BLaER1 treated with 17β-estradiol and CSF1 and Interleukin-3, amounts not matched to agents 10 nM and 100 nM (cell line): Measurements from ENCODE around the gene CCDC136.

Experiments used
- H3K27ac ChIP-seq, 11 experiments: shearing (Covaris generic); formaldehyde crosslinking; 2 replicates each; pipeline ENCODE4 v1.8.1; 2022
- H3K27me3 ChIP-seq, 11 experiments: shearing (Covaris generic); formaldehyde crosslinking; 2 replicates each; pipeline ENCODE4 v1.8.1; 2022
- H3K36me3 ChIP-seq, 11 experiments: shearing (Covaris generic); formaldehyde crosslinking; 2 replicates each; pipeline ENCODE4 v1.8.1; 2022
- H3K4me1 ChIP-seq, 10 experiments: shearing (Covaris generic); formaldehyde crosslinking; 2 replicates each; pipeline ENCODE4 v1.8.1; 2022
- H3K4me2 ChIP-seq, 11 experiments: shearing (Covaris generic); formaldehyde crosslinking; 2 replicates each; pipeline ENCODE4 v1.8.1; 2022
- H3K4me3 ChIP-seq, 10 experiments: shearing (Covaris generic); formaldehyde crosslinking; 2 replicates each; pipeline ENCODE4 v1.8.1; 2022
- H3K9ac ChIP-seq, 11 experiments: shearing (Covaris generic); formaldehyde crosslinking; 2 replicates each; pipeline ENCODE4 v1.8.1; 2022
- H3K9me3 ChIP-seq, 11 experiments: shearing (Covaris generic); formaldehyde crosslinking; replicated peaks in 1 of 11; 2 replicates each; pipeline ENCODE4 v1.8.1; 2022
- H4K20me1 ChIP-seq, 11 experiments: shearing (Covaris generic); formaldehyde crosslinking; 2 replicates each; pipeline ENCODE4 v1.8.1; 2022
- Cebpa-rat ChIP-seq, 11 experiments: shearing (Covaris generic); IDR thresholded peaks; 2 replicates each; pipeline ENCODE4 v1.8.1; 2022

Gene CCDC136

GRCh38 chr7:128791121-128791971, at the start of gene CCDC136:
TSS of gene CCDC136 (plus strand) at chr7:128791968. CDS start at chr7:128792412, 444 bp downstream.
- Histone ChIP-seq H3K4me3 (peak within 1 kb of the TSS; percentile 73 to 94 (median 84)), H3K27me3 (peaks cover 0 to 8% (median 0%) of the 10 kb centered on the region in 11 experiments; a peak in 5 of 22 replicates), H4K20me1 (no peaks in the 10 kb centered on the region), H3K36me3 (peaks cover 0 to 24% (median 17%) of the 10 kb centered on the region in 11 experiments; a peak in 16 of 22 replicates), H3K4me1 (peaks cover 30 to 50% (median 37%) of the 10 kb centered on the region in 10 experiments), H3K9ac (peak within 1 kb of the TSS; percentile 66 to 89 (median 81)), H3K4me2 (peak within 1 kb of the TSS; percentile 90 to 99 (median 94)), H3K27ac (peak within 1 kb of the TSS; percentile 42 to 75 (median 71); a peak in 21 of 22 replicates), H3K9me3 (no peaks in the 10 kb centered on the region)
- TF ChIP-seq Cebpa-rat (IDR thresholded peaks at IDR 0.05) = no peak

- H3K36me3 ChIP-seq = peaks cover 18 to 52% (median 33%) of the 10 kb centered on the region in 11 experiments
- H3K9me3 ChIP-seq = no peaks in the 10 kb centered on the region
- no peak overlapping the region for H3K27ac ChIP-seq
- H4K20me1 ChIP-seq = peaks cover 57 to 80% (median 70%) of the 10 kb centered on the region in 11 experiments; a peak in 20 of 22 replicates
- peak overlapping the region in 4 of 11 experiments; percentile 23 to 98 (median 86); a peak in 6 of 22 replicates for H3K4me2 ChIP-seq
- H3K4me1 ChIP-seq = peaks cover 31 to 69% (median 34%) of the 10 kb centered on the region in 10 experiments
- no peak overlapping the region for H3K4me3 ChIP-seq
- no peaks in the 10 kb centered on the region for H3K27me3 ChIP-seq
- no peak overlapping the region for H3K9ac ChIP-seq
- TF ChIP-seq Cebpa-rat (IDR thresholded peaks at IDR 0.05) = no peak
Observed at GRCh38 chr7:128742206-128742605, 49.6 kb upstream of the CCDC136 start.

DNA sequence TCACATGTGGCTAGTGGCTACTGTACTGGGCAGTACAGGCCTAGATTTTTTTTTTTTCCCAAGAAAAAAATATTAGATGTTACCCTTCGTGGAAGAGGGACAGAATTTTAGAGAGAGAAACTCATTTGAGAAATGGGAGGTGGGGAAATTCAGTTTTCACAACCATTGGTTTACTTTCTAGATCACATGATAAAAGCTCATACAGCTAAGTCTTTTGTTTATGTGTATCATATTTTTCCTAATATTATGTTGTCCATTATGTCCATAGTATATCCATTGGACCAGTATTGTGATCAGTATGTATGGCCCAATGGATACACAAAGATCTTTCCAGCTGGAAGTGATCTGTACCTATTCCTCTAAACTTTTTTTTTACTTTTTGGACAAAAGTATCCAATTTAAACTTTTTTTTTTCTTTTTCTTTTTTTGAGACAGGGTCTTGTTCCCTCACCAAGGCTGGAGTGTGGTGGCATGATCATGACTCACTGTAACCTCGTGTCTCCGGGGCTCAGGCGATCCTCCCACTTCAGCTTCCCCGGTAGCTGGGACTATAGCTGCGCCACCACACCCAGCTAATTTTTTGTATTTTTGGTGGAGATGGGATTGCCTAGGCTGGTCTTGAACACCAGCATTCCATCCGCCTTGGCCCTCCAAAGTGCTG, 48.5 kb upstream of the CCDC136 start:
- 0 out of 22 replicates have a peak overlapping the region, but pooled peaks of 1 of the 11 experiments have one; percentile 34 for H3K9ac ChIP-seq
- H3K4me1 ChIP-seq = peaks cover 24 to 58% (median 29%) of the 10 kb centered on the region in 10 experiments
- H3K4me3 ChIP-seq = no peak overlapping the region
- TF ChIP-seq Cebpa-rat (IDR thresholded peaks at IDR 0.05) = no peak
- no peaks in the 10 kb centered on the region for H3K9me3 ChIP-seq
- H3K4me2 ChIP-seq = peak overlapping the region in 4 of 11 experiments; percentile 8 to 98 (median 56); a peak in 6 of 22 replicates
- H3K27ac ChIP-seq = peak overlapping the region in 3 of 11 experiments; percentile 5 to 63 (median 11); a peak in 3 of 22 replicates
- H3K36me3 ChIP-seq = peaks cover 28 to 62% (median 42%) of the 10 kb centered on the region in 11 experiments
- H4K20me1 ChIP-seq = peaks cover 67 to 90% (median 80%) of the 10 kb centered on the region in 11 experiments; a peak in 20 of 22 replicates
- no peaks in the 10 kb centered on the region for H3K27me3 ChIP-seq

- no peaks in the 10 kb centered on the region for H3K27me3 ChIP-seq
- no peak for TF ChIP-seq Cebpa-rat (IDR thresholded peaks at IDR 0.05)
- H3K4me2 ChIP-seq = peak overlapping the region in 3 of 11 experiments; percentile 41 to 98 (median 48); a peak in 5 of 22 replicates
- H4K20me1 ChIP-seq = peaks cover 67 to 100% (median 92%) of the 10 kb centered on the region in 11 experiments; a peak in 20 of 22 replicates
- H3K36me3 ChIP-seq = peaks cover 40 to 74% (median 54%) of the 10 kb centered on the region in 11 experiments
- peaks cover 17 to 53% (median 23%) of the 10 kb centered on the region in 10 experiments for H3K4me1 ChIP-seq
- H3K27ac ChIP-seq = no peak overlapping the region
- H3K9me3 ChIP-seq = no peaks in the 10 kb centered on the region
- no peak overlapping the region for H3K9ac ChIP-seq
- H3K4me3 ChIP-seq = no peak overlapping the region
Observed at GRCh38 chr7:128744366-128744905, 47.3 kb upstream of the CCDC136 start.

GRCh38 chr7:128745706-128746105, 46.1 kb upstream of the CCDC136 start:
- H3K9me3 ChIP-seq = no peaks in the 10 kb centered on the region
- H3K27ac ChIP-seq = no peak overlapping the region
- H3K4me1 ChIP-seq = peaks cover 9 to 46% (median 14%) of the 10 kb centered on the region in 10 experiments
- peaks cover 62 to 100% (median 84%) of the 10 kb centered on the region in 11 experiments; a peak in 20 of 22 replicates for H4K20me1 ChIP-seq
- H3K9ac ChIP-seq = no peak overlapping the region
- peaks cover 52 to 87% (median 67%) of the 10 kb centered on the region in 11 experiments for H3K36me3 ChIP-seq
- TF ChIP-seq Cebpa-rat (IDR thresholded peaks at IDR 0.05) = no peak
- H3K27me3 ChIP-seq = no peaks in the 10 kb centered on the region
- no peak overlapping the region for H3K4me3 ChIP-seq
- no peak overlapping the region for H3K4me2 ChIP-seq

DNA sequence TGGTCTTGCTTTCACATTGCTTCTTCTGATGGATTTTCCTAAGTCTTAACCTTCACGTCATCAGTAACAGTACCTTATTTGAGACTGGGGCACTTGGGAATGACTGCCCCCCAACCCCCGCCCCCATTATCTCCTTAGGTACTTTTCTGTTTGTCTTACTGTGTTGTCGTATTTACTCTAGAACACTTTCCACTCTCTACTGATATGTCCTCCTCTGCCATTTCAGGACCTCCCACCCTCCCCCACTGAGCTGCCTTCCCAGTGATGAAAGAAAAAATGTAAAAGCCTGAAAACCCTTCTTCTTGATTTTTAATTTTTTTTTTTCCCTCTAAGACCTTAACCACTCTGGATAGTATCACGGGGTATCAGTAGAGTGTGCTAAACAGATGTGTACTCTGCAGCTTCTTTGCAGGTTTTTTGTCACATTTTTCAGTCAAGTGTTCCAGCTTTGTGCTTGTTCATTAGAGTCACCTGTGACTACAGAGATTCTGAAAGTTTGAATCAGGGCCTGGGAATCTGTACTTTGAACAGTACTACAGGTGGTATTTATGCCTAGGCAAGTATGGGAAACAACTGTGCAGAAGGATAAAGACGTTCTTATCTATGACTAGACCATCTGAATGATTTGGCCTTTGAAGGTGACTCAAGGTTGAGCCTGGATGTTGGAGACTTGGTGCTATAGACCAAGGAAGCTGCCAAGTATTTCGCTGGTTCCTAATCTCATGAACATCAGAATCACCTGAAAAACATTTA, 44.3 kb upstream of the CCDC136 start:
- peaks cover 70 to 99% (median 83%) of the 10 kb centered on the region in 11 experiments for H3K36me3 ChIP-seq
- no peaks in the 10 kb centered on the region for H3K9me3 ChIP-seq
- TF ChIP-seq Cebpa-rat (IDR thresholded peaks at IDR 0.05) = no peak
- H3K9ac ChIP-seq = no peak overlapping the region
- H3K4me2 ChIP-seq = no peak overlapping the region
- H3K4me1 ChIP-seq = peaks cover 0 to 28% (median 2%) of the 10 kb centered on the region in 10 experiments; a peak in 8 of 20 replicates
- H3K27ac ChIP-seq = no peak overlapping the region
- peaks cover 48 to 100% (median 80%) of the 10 kb centered on the region in 11 experiments; a peak in 20 of 22 replicates for H4K20me1 ChIP-seq
- no peak overlapping the region for H3K4me3 ChIP-seq
- no peaks in the 10 kb centered on the region for H3K27me3 ChIP-seq

GRCh38 chr7:128752251-128752650, 39.5 kb upstream of the CCDC136 start:
- H4K20me1 ChIP-seq = peaks cover 23 to 97% (median 73%) of the 10 kb centered on the region in 11 experiments; a peak in 20 of 22 replicates
- no peak overlapping the region for H3K9ac ChIP-seq
- TF ChIP-seq Cebpa-rat (IDR thresholded peaks at IDR 0.05) = no peak
- H3K4me2 ChIP-seq = no peak overlapping the region
- H3K27me3 ChIP-seq = no peaks in the 10 kb centered on the region
- H3K4me3 ChIP-seq = no peak overlapping the region
- no peaks in the 10 kb centered on the region for H3K4me1 ChIP-seq
- no peaks in the 10 kb centered on the region for H3K9me3 ChIP-seq
- H3K36me3 ChIP-seq = peaks cover 95 to 100% (median 99%) of the 10 kb centered on the region in 11 experiments
- no peak overlapping the region for H3K27ac ChIP-seq
